GM10248 (cell line): ENCODE data around the gene MDN1.

ENCODE experiments used
- CTCF ChIA-PET: fragments of 300-600 bp; sonication (Branson Sonifier 250); formaldehyde crosslinking; extraction: SDS; loops from one replicate; lab custom pipeline; 2021; ENCODE audit warnings: antibody characterized with exemption; lab: Yijun Ruan, JAX
- POLR2A ChIA-PET: fragments of 350-650 bp; sonication (Branson Sonifier 250); formaldehyde crosslinking; extraction: SDS; loops from one replicate; lab custom pipeline; 2020; ENCODE audit warnings: antibody characterized with exemption; lab: Yijun Ruan, JAX
- DNase-seq: peaks from one replicate; pipeline ENCODE4 v3.0.0; 2012; ENCODE audit errors: extremely low spot score
- CTCF ChIP-seq: IDR thresholded peaks from 2 replicates; pipeline ENCODE4 v1.5.1; 2012; ENCODE audit warnings: mild to moderate bottlenecking, low read depth; ENCODE audit errors: extremely low read depth, missing control alignments, control extremely low read depth

The MDN1 gene

GRCh38 chr6:89777455-89777854 lies 42.1 kb downstream of the MDN1 start:
- no peak for TF ChIP-seq CTCF
- ChIA-PET CTCF (interaction anchor here (1.2 to 1.5 kb wide), 2 partner anchors 15 to 22 kb away, joined by 3 to 4 read pairs; no protein-coding TSS in a partner anchor), POLR2A (no interaction called here)
- DNase-seq, result no peak

- POLR2A ChIA-PET, result no interaction called here
- TF ChIP-seq CTCF, result no peak
Measured at GRCh38 chr6:89776583-89777233, 42.9 kb downstream of the MDN1 start.

GRCh38 chr6:89775150-89775549 lies 44.4 kb downstream of the MDN1 start:
- DNase-seq, result no peak
- TF ChIP-seq CTCF, result no peak
- ChIA-PET POLR2A (no interaction called here), CTCF (interaction anchor here (1.1 to 1.4 kb wide), 2 partner anchors 15 to 18 kb away, joined by 4 read pairs; no protein-coding TSS in a partner anchor)

More at GRCh38 chr6:89776583-89777233, 42.9 kb downstream of the MDN1 start:
- no peak for DNase-seq
- CTCF ChIA-PET, result interaction anchor here (1.2 to 1.5 kb wide), 3 partner anchors 16 to 22 kb away, joined by 3 to 4 read pairs (median 4); no protein-coding TSS in a partner anchor

- ChIA-PET CTCF (interaction anchor here (1.0 kb wide), 1 partner anchor 11 kb away, joined by 3 read pairs; no protein-coding TSS in a partner anchor), POLR2A (no interaction called here)
- no peak for DNase-seq
- TF ChIP-seq CTCF, result no peak
Measured at GRCh38 chr6:89769572-89769971, 50.0 kb downstream of the MDN1 start.

- ChIA-PET CTCF (interaction anchor here (1.6 kb wide), 1 partner anchor 81 kb away, joined by 3 read pairs; no protein-coding TSS in a partner anchor), POLR2A (no interaction called here)
- DNase-seq, result no peak
- no peak for TF ChIP-seq CTCF
Measured at GRCh38 chr6:89768324-89768723, 51.3 kb downstream of the MDN1 start.

- TF ChIP-seq CTCF, result no peak
- POLR2A ChIA-PET, result no interaction called here
- CTCF ChIA-PET, result interaction anchor here (1.5 to 3.2 kb wide), 4 partner anchors 9 to 30 kb away, joined by 3 to 13 read pairs (median 4); no protein-coding TSS in a partner anchor
- DNase-seq, result no peak
Measured at GRCh38 chr6:89763550-89763949, 56.0 kb downstream of the MDN1 start.
